Endodermal cell (in vitro differentiated cells): ENCODE data around the gene ACAN. TPM values are rescaled to one million over a fixed set of nuclear protein-coding genes. Genes with fewer than 3 reads are reported as not detected.

Experiments used
- DNase-seq: peaks from one replicate; pipeline ENCODE4 v3.0.0-alpha.2; 2017
- H3K27ac ChIP-seq: 2 replicates; pipeline ENCODE4 v1.5.1; 2013; ENCODE audit warnings: mild to moderate bottlenecking, low read depth, low read length, moderate library complexity
- H3K27me3 ChIP-seq: 2 replicates; pipeline ENCODE4 v1.6.1; 2013; ENCODE audit warnings: mild to moderate bottlenecking, low read length, moderate library complexity; ENCODE audit not compliant: insufficient read depth, control insufficient read depth, poor library complexity, severe bottlenecking
- H3K36me3 ChIP-seq: 2 replicates; pipeline ENCODE4 v1.7.0; 2013; ENCODE audit warnings: mild to moderate bottlenecking, low read length, moderate library complexity; ENCODE audit not compliant: control insufficient read depth, insufficient read depth
- H3K4me1 ChIP-seq: one replicate; pipeline ENCODE4 v1.7.0; 2013; ENCODE audit warnings: low read length; ENCODE audit not compliant: control insufficient read depth, insufficient read depth
- H3K4me3 ChIP-seq: 2 replicates; pipeline ENCODE4 v1.5.1; 2013; ENCODE audit warnings: mild to moderate bottlenecking, low read length, moderate library complexity
- H3K9ac ChIP-seq: 2 replicates; pipeline ENCODE4 v1.6.1; 2013; ENCODE audit warnings: mild to moderate bottlenecking, low read length, moderate library complexity; ENCODE audit not compliant: poor library complexity, severe bottlenecking; ENCODE audit errors: extremely low read depth
- H3K9me3 ChIP-seq: 2 replicates; pipeline ENCODE4 v1.6.1; 2013; ENCODE audit warnings: mild to moderate bottlenecking, low read length, moderate library complexity; ENCODE audit not compliant: control insufficient read depth
- H3K27ac Mint-ChIP-seq: 2 replicates; pipeline ENCODE4 v1.8.0; 2020; ENCODE audit warnings: mixed read lengths
- H3K27me3 Mint-ChIP-seq: 2 replicates; pipeline ENCODE4 v1.8.0; 2021; ENCODE audit warnings: mild to moderate bottlenecking, mixed read lengths; ENCODE audit not compliant: insufficient read depth
- H3K36me3 Mint-ChIP-seq: 2 replicates; pipeline ENCODE4 v1.8.0; 2020; ENCODE audit warnings: low read depth, mixed read lengths
- H3K4me1 Mint-ChIP-seq: 2 replicates; pipeline ENCODE4 v1.8.0; 2020; ENCODE audit warnings: mixed read lengths
- H3K4me3 Mint-ChIP-seq: 2 replicates; pipeline ENCODE4 v1.8.0; 2020; ENCODE audit warnings: mild to moderate bottlenecking, moderate library complexity, mixed read lengths
- H3K9me3 Mint-ChIP-seq: 2 replicates; pipeline ENCODE4 v1.8.0; 2020; ENCODE audit warnings: mild to moderate bottlenecking, mixed read lengths
- WGBS, 2 experiments: methylation state at CpG; one replicate each; pipeline versions ENCODE4 v1.1.5 to v1.1.7; 2013; ENCODE audit warnings: missing lambda C conversion rate in 2 of 2, mixed read lengths in 1 of 2; ENCODE audit not compliant: insufficient coverage in 1 of 2, insufficient read length in 1 of 2; 5-methylcytosine and 5-hydroxymethylcytosine counted together
- long read RNA-seq, 4 experiments: library from polyadenylated mRNA in 2 of 4; library from RNA in 1 of 4; library from capped mRNA in 1 of 4; stranded (forward) in 3 of 4; unstranded in 1 of 4; transcript quantifications; one replicate each; pipeline ENCODE4 v2.0.0, GENCODE V29; 2020 to 2021; ENCODE audit warnings: inconsistent platforms in 1 of 4
- polyA plus RNA-seq, 2 experiments: library from polyadenylated mRNA; stranded (reverse); fragments of 50-300 nt; gene quantifications; one replicate each; pipeline ENCODE4 v1.2.3, GENCODE V29; 2013
- total RNA-seq, 2 donors: library from RNA; stranded (reverse); fragmentation: NEBNext Ultra II Directional in 1 of 2; extraction: Animal tissue kit (Norgen Biotek cat#: 25700) in 1 of 2; gene quantifications; 2 replicates in 1 of 2; 3 replicates in 1 of 2; pipeline ENCODE4 v1.2.1, GENCODE V29; 2021
- TF ChIP-seq, protein P1 (sequence below): fragments of 200-600 bp; sonication (generic); conservative IDR thresholded peaks from 2 replicates; pipeline ENCODE4 v1.5.0; 2021; ENCODE audit warnings: antibody characterized with exemption, mild to moderate bottlenecking

Gene ACAN
- total RNA-seq = under 1 TPM; 0.38 to 0.75 TPM
- 0.46 TPM for polyA plus RNA-seq (2013, experiment 1 of 2)
- 0.58 TPM for polyA plus RNA-seq (2013, experiment 2 of 2)
- long read RNA-seq, experiment 1 = 0 reads
- long read RNA-seq, experiment 2, partial matches to known transcripts = 0 of 1 reads
- long read RNA-seq, experiment 2, other reads (novel, unspliced or antisense) = 1 of 1 reads
- long read RNA-seq, experiment 3 = 0 reads
- long read RNA-seq, experiment 4 = 0 reads

DNA sequence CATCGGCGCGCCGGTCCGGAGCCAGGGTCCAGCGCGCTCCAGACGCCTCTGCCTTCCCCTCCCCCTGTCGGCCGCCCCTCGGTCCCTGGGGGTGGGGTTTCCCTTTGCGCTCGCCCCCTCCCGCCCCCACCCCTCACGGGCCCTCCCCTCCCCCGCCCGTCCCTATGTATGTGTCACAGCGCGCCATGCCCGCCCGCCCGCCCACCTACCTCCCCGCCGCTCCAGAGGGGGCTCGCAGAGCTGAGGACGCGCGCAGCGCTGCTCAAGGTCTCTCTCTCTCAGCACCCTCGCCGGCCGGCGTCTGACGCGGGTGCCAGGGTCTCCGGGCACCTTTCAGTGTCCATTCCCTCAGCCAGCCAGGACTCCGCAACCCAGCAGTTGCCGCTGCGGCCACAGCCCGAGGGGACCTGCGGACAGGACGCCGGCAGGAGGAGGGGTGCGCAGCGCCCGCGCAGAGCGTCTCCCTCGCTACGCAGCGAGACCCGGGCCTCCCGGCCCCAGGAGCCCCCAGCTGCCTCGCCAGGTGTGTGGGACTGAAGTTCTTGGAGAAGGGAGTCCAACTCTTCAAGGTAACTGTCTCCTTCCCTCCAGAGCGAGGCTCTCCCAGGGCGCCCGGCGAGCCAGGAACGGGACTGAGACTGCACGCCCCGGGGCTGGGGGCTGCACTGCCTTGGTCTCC, at the start of gene ACAN:
Gene ACAN, plus strand, starts transcription at position 196 of the 679 bp plus-strand sequence. CDS start 32,771 bp downstream, outside the sequence.
- no peaks in the 10 kb centered on the region for H3K9me3 ChIP-seq
- WGBS, 2 experiments = 1 to 4% methylated on average over 9 to 49 of the region's 61 CpGs
- Mint-ChIP-seq H3K36me3 (no peaks in the 10 kb centered on the region), H3K27me3 (peaks cover 83% of the 10 kb centered on the region), H3K27ac (no peak within 1 kb of the TSS), H3K4me1 (peaks cover 6% of the 10 kb centered on the region), H3K4me3 (peak within 1 kb of the TSS; percentile 68), H3K9me3 (no peaks in the 10 kb centered on the region)
- H3K27ac ChIP-seq = no peak within 1 kb of the TSS
- no peak within 1 kb of the TSS for H3K9ac ChIP-seq
- peaks cover 75% of the 10 kb centered on the region for H3K27me3 ChIP-seq
- H3K36me3 ChIP-seq = no peaks in the 10 kb centered on the region
- TF ChIP-seq, protein P1, sequence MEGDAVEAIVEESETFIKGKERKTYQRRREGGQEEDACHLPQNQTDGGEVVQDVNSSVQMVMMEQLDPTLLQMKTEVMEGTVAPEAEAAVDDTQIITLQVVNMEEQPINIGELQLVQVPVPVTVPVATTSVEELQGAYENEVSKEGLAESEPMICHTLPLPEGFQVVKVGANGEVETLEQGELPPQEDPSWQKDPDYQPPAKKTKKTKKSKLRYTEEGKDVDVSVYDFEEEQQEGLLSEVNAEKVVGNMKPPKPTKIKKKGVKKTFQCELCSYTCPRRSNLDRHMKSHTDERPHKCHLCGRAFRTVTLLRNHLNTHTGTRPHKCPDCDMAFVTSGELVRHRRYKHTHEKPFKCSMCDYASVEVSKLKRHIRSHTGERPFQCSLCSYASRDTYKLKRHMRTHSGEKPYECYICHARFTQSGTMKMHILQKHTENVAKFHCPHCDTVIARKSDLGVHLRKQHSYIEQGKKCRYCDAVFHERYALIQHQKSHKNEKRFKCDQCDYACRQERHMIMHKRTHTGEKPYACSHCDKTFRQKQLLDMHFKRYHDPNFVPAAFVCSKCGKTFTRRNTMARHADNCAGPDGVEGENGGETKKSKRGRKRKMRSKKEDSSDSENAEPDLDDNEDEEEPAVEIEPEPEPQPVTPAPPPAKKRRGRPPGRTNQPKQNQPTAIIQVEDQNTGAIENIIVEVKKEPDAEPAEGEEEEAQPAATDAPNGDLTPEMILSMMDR = no peak
- DNase-seq = peak; percentile 84
- no peaks in the 10 kb centered on the region for H3K4me1 ChIP-seq
- H3K4me3 ChIP-seq = peak within 1 kb of the TSS; percentile 76

GRCh38 chr15:88756521-88756920, 46.7 kb upstream of the ACAN start:
- Histone ChIP-seq H3K4me1 (no peaks in the 10 kb centered on the region), H3K4me3 (no peak overlapping the region), H3K9me3 (no peaks in the 10 kb centered on the region), H3K9ac (no peak overlapping the region), H3K27ac (no peak overlapping the region), H3K36me3 (no peaks in the 10 kb centered on the region), H3K27me3 (peaks cover 13% of the 10 kb centered on the region)
- H3K36me3 Mint-ChIP-seq = no peaks in the 10 kb centered on the region
- WGBS, 2 experiments = 86 to 97% methylated on average over 4 of the region's 4 CpGs
- no peak overlapping the region for H3K27ac Mint-ChIP-seq
- H3K4me3 Mint-ChIP-seq = no peak overlapping the region
- H3K27me3 Mint-ChIP-seq = peaks cover 15% of the 10 kb centered on the region
- H3K4me1 Mint-ChIP-seq = no peaks in the 10 kb centered on the region
- DNase-seq = no peak
- TF ChIP-seq, protein P1 = no peak
- no peaks in the 10 kb centered on the region for H3K9me3 Mint-ChIP-seq

GRCh38 chr15:88756921-88757320, 46.3 kb upstream of the ACAN start:
- Histone ChIP-seq H3K9ac (no peak overlapping the region), H3K4me1 (no peaks in the 10 kb centered on the region), H3K4me3 (no peak overlapping the region), H3K9me3 (no peaks in the 10 kb centered on the region), H3K27me3 (peaks cover 13% of the 10 kb centered on the region), H3K27ac (no peak overlapping the region), H3K36me3 (no peaks in the 10 kb centered on the region)
- DNase-seq = no peak
- no peaks in the 10 kb centered on the region for H3K36me3 Mint-ChIP-seq
- no peaks in the 10 kb centered on the region for H3K9me3 Mint-ChIP-seq
- WGBS, 2 experiments = 89 to 94% methylated on average over 2 to 3 of the region's 3 CpGs
- no peak overlapping the region for H3K4me3 Mint-ChIP-seq
- H3K4me1 Mint-ChIP-seq = no peaks in the 10 kb centered on the region
- H3K27ac Mint-ChIP-seq = no peak overlapping the region
- peaks cover 16% of the 10 kb centered on the region for H3K27me3 Mint-ChIP-seq
- TF ChIP-seq, protein P1 = no peak
